GM19467 (cell line): ENCODE measurements around the gene TRAPPC8.
A peak's percentile ranks its signal among the peaks of the same experiment; 100 is the strongest.
"Not testable (repeated sequence)": the region's sequence is repeated elsewhere in the genome, so short reads cannot be mapped to it uniquely, and the experiment has no call there.

Source experiments
- ATAC-seq: cut with Tn5 transposase; IDR thresholded peaks from one replicate; pipeline ENCODE4 v1.9.1; 2021; ENCODE audit warnings: mild to moderate bottlenecking, moderate library complexity; ENCODE audit not compliant: unreplicated experiment

The TRAPPC8 gene

GRCh38 chr18:31946305-31947046, 3.5 kb upstream of the TRAPPC8 start:
- no peak for ATAC-seq

DNA sequence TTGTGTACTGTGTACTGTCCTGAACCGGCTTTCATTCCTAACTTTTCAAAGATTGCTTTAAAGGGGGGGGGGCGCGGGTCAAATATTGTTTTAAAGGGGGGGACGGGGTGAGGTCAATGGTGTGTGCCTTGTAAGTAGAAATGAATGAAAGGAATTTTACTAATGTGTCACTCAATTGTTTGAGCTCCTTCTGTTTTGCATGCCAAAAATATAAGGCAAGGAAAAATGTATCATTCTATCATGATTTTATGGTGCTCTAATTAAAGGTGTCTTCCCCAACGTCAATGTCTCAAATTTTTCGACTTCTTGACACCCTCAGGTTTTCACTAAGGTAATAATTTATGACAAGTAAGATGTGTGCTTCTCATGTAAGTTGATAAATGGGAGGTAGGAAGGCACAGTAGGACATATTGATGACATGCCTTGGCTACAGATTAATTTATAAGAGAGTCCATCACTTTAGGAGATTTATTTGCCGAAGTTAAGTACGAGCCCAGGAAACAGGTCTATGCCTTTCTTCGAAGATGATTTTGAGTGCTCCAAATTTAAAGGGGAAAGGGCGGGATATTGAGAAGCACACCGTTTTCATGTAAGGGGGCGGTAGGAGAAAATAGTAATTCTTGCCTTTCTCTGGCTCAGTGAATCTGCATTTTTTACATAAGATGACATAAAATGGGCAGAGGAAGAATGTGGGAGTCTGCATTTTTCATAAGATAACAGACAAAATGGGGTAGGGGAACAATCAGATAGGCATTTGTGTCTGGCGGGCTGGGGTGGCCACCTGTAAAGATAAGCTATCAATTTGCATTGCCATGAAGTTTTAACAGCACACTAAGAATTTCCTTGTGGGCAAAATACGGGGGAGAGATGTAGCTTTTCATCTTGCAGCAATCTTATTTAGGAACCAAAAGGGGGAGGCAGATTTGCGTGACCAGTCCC, 1.2 kb upstream of the TRAPPC8 start:
- no peak for ATAC-seq

DNA sequence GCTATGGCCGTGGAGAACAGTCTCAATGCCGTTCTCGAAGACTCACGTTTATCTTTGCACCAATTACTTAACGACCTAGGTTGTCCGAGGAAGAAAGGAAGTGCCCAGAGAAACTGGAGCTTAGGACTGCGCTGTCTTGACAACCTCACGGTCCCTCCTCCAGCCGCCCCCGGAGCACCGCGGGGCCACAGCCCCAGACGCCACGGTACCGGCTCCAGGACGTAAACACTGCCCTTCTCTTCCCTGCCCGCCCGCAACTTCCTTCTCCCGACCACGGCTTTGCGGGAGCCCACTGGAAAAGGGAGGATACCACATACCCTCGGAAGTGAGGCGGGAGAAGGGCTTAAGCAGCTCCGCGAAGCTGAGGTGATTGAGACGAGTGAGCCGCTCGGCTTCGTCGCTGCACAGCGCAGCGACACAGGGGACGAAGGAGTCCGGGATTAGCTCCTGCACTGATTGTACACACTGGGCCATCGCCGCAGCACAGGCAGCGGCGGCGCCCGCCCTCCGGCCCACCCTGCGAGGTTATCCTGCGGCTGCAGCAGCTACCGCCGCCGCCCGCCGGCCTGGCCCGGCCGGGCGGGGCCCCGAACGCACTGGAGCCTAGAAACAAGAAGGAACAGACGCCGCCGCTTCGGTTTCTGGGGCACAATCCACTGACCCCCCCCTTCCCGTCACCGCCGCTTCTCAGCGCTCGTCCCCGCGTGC, 483 bp downstream of the TRAPPC8 start:
- peak; percentile 36 for ATAC-seq

GRCh38 chr18:31941010-31941809, 1.7 kb downstream of the TRAPPC8 start:
- ATAC-seq, result no peak

DNA sequence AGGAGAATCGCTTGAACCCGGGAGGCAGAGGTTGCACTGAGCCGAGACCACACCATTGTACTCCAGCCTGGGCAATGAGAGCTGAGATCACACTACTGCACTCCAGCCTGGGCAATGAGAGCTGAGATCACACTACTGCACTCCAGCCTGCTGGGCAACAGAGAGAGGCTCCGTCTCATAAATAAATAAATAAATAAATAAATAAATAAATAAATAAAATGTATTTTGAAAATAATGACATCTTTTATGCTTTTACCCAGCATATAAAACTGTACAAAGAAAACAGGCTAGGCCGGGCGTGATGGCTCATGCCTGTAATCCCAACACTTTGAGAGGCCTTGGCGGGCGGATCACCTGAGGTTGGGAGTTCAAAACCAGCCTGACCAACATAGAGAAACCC, 8.2 kb downstream of the TRAPPC8 start:
- ATAC-seq, result not testable (repeated sequence)

DNA sequence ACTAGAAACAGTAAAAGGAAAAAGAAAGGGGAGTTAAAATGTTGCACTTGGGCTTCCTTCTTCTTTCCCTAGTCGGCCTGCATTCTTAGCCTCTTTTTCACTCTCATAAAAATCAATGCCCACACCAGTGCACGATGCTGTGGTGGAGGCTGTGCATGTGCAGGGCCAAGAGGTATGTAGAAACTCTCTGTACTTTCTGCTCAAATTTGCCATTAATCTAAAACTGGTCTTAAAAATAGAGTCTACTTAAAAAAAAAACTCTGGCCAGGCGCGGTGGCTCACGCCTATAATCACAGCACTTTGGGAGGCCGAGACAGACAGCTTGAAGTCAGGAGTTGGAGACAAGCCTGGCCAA, 11.1 kb downstream of the TRAPPC8 start:
- ATAC-seq, result no peak

- no peak for ATAC-seq
Observed at GRCh38 chr18:31931163-31931885, 11.6 kb downstream of the TRAPPC8 start.

GRCh38 chr18:31929273-31929672, 13.7 kb downstream of the TRAPPC8 start:
- no peak for ATAC-seq

DNA sequence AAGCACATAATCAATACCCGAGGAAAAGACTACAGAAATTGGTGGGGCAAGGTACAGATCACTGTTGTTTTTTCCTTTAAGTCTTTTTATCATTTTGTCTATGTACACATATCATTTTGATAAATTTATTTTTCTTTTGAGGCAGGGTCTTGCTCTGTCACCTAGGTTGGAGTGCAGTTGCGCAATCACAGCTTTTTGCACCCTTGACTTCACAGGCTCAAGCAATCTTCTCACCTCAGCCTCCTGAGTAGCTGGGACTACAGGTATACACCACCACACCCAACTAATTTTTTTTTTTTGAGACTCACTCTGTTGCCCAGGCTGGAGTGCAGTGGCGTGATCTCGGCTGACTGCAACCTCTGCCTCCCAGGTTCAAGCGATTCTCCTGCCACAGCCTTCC, 15.9 kb downstream of the TRAPPC8 start:
- ATAC-seq, result not testable (repeated sequence)

GRCh38 chr18:31920277-31920676, 22.7 kb downstream of the TRAPPC8 start:
- ATAC-seq, result no peak

- ATAC-seq, result not testable (repeated sequence)
Observed at GRCh38 chr18:31919366-31919765, 23.6 kb downstream of the TRAPPC8 start.

DNA sequence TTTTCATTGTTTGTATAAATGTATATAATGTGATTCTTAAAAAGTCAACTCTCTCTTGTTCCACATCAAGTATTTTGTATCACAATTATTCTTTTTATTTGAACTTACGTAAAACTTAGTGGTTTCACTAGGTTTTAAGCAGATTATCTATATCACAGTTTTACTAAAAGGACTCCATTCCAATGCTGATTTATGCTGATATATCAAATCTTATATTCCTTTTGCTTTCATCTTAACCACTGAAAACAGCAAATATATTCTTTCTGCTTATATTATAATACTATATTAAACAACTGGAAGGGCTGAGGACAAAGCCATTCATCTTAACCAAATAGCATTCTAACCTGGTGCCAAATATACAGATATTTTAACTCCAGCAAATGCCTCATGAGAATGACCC, 24.2 kb downstream of the TRAPPC8 start:
- no peak for ATAC-seq

DNA sequence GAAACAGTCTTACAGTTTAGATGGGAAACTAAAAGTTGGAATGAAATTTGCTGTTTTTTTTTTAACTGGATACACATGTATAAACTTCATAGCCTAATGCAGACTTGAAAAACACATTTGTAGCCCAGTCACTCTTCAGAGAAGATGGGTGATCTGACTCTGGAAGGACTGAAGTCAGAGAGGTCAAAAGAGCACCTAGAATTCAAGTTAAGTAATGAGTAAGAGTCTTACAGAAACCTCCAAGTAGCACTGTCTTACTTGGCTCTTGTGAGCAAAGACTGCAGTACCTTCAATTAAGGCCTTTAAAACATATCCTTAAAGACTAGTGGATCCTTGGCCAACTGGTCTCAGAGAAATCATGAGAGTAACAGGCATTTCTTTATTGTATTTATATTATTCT, 41.9 kb downstream of the TRAPPC8 start:
- no peak for ATAC-seq

DNA sequence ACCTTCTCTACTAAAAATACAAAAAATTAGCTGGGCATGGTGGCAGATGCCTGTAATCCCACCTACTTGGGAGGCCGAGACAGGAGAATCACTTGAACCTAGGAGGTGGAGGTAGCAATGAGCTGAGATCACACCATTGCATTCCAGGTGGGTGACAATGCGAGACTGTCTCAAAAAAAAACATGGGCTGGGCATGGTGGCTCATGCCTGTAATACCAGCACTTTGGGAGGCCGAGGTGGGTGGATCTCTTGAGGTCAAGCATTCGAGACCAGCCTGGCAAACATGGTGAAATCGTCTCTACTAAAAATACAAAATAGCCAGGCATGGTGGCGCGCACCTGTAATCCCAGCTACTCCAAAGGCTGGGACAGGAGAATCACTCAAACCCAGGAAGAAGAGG, 43.2 kb downstream of the TRAPPC8 start:
- not testable (repeated sequence) for ATAC-seq

GRCh38 chr18:31892936-31893335, 50.0 kb downstream of the TRAPPC8 start:
- ATAC-seq, result no peak

- ATAC-seq, result no peak
Observed at GRCh38 chr18:31891566-31891965, 51.4 kb downstream of the TRAPPC8 start.

GRCh38 chr18:31884020-31884419, 58.9 kb downstream of the TRAPPC8 start:
- no peak for ATAC-seq

GRCh38 chr18:31880186-31880898, 62.6 kb downstream of the TRAPPC8 start:
- ATAC-seq, result no peak

GRCh38 chr18:31878358-31878757, 64.6 kb downstream of the TRAPPC8 start:
- ATAC-seq, result no peak
